Dermis blood vessel endothelial cell (primary cell): ENCODE results near the gene LMO1. TPM values are rescaled to one million over a fixed set of nuclear protein-coding genes. Genes with fewer than 3 reads are reported as not detected.

ENCODE experiments used
- DNase-seq: peaks from one replicate; pipeline ENCODE4 v3.0.0; 2010
- total RNA-seq: library from RNA; depleted of rRNA; stranded (reverse); fragments of >200 nt; gene quantifications from 2 replicates; pipeline ENCODE4 v1.2.3, GENCODE V29; 2014

The LMO1 gene
- total RNA-seq, 1 donor from 2014 or later, result not detected

- DNase-seq, result peak; percentile 7
Measured at GRCh38 chr11:8263109-8263768, 439 bp downstream of the LMO1 start.

GRCh38 chr11:8262552-8263108, 1.0 kb downstream of the LMO1 start:
- peak; percentile 41 for DNase-seq

- no peak for DNase-seq
Measured at GRCh38 chr11:8261921-8262551, 1.6 kb downstream of the LMO1 start.

GRCh38 chr11:8261291-8261690, 2.4 kb downstream of the LMO1 start:
- no peak for DNase-seq

GRCh38 chr11:8260202-8260966, 3.3 kb downstream of the LMO1 start:
- no peak for DNase-seq

GRCh38 chr11:8259306-8259959, 4.2 kb downstream of the LMO1 start:
- DNase-seq, result no peak

- no peak for DNase-seq
Measured at GRCh38 chr11:8258784-8259183, 4.9 kb downstream of the LMO1 start.

GRCh38 chr11:8258289-8258688, 5.4 kb downstream of the LMO1 start:
- DNase-seq, result no peak

- DNase-seq, result no peak
Measured at GRCh38 chr11:8257003-8257664, 6.5 kb downstream of the LMO1 start.

- no peak for DNase-seq
Measured at GRCh38 chr11:8256271-8257002, 7.2 kb downstream of the LMO1 start.

- DNase-seq, result no peak
Measured at GRCh38 chr11:8253566-8253965, 10.1 kb downstream of the LMO1 start.

- no peak for DNase-seq
Measured at GRCh38 chr11:8252946-8253345, 10.7 kb downstream of the LMO1 start.

- DNase-seq, result peak; percentile 16
Measured at GRCh38 chr11:8252388-8252787, 11.3 kb downstream of the LMO1 start.

GRCh38 chr11:8251616-8252295, 11.9 kb downstream of the LMO1 start:
- no peak for DNase-seq

GRCh38 chr11:8250981-8251615, 12.6 kb downstream of the LMO1 start:
- no peak for DNase-seq

GRCh38 chr11:8250434-8250833, 13.2 kb downstream of the LMO1 start:
- DNase-seq, result no peak

GRCh38 chr11:8249482-8249881, 14.2 kb downstream of the LMO1 start:
- DNase-seq, result no peak

- DNase-seq, result no peak
Measured at GRCh38 chr11:8248786-8249185, 14.9 kb downstream of the LMO1 start.

GRCh38 chr11:8247312-8247711, 16.4 kb downstream of the LMO1 start:
- DNase-seq, result peak; percentile 52

GRCh38 chr11:8243458-8243857, 20.2 kb downstream of the LMO1 start:
- DNase-seq, result no peak
